Measurements from ENCODE around the gene GTPBP4.

DNA sequence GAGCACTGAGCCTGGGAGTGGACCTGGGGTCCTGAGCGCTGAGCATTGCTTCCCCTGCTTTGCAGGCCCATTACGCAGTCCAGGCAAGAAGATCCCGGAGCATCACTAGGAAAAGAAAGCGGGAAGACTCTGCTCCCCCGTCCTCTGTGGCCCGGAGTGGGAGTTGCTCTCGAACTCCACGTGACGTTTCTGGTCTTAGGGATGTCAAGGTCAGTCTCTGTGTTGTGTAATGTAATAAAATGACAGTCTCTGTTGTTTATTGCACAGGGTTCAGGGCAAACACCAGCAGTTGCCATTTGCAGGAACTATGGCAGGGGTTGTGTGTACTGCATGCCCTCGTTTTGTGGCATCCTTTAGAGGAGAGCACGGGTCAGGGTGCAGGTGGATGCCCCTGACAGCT, 27.5 kb downstream of the GTPBP4 start:
- TF ChIP-seq, protein P1, sequence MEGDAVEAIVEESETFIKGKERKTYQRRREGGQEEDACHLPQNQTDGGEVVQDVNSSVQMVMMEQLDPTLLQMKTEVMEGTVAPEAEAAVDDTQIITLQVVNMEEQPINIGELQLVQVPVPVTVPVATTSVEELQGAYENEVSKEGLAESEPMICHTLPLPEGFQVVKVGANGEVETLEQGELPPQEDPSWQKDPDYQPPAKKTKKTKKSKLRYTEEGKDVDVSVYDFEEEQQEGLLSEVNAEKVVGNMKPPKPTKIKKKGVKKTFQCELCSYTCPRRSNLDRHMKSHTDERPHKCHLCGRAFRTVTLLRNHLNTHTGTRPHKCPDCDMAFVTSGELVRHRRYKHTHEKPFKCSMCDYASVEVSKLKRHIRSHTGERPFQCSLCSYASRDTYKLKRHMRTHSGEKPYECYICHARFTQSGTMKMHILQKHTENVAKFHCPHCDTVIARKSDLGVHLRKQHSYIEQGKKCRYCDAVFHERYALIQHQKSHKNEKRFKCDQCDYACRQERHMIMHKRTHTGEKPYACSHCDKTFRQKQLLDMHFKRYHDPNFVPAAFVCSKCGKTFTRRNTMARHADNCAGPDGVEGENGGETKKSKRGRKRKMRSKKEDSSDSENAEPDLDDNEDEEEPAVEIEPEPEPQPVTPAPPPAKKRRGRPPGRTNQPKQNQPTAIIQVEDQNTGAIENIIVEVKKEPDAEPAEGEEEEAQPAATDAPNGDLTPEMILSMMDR (IDR thresholded peaks at IDR 0.05): no peak
- TF ChIP-seq POLR2A (IDR thresholded peaks at IDR 0.05): no peak
